Mucosa of rectum (tissue), 2 donors: ENCODE data around the gene ANO7.

Source experiments
- H3K27ac ChIP-seq, 2 donors: one replicate each; pipeline ENCODE4 v1.7.0; 2013; ENCODE audit warnings: inconsistent platforms in 2 of 2, low read depth in 2 of 2, low read length in 2 of 2
- H3K27me3 ChIP-seq, 2 donors: one replicate each; pipeline ENCODE4 v1.7.0; 2013; ENCODE audit warnings: low read length in 2 of 2; ENCODE audit not compliant: control insufficient read depth in 2 of 2, insufficient read depth in 2 of 2
- H3K36me3 ChIP-seq, 2 donors: one replicate each; pipeline ENCODE4 v1.7.0; 2013; ENCODE audit warnings: low read length in 2 of 2; ENCODE audit not compliant: control insufficient read depth in 2 of 2, insufficient read depth in 2 of 2
- H3K4me1 ChIP-seq, 2 donors: one replicate each; pipeline ENCODE4 v1.7.0; 2013; ENCODE audit warnings: low read length in 2 of 2, mild to moderate bottlenecking in 1 of 2; ENCODE audit not compliant: control insufficient read depth in 2 of 2, insufficient read depth in 2 of 2
- H3K4me3 ChIP-seq, 2 donors: one replicate each; pipeline ENCODE4 v1.7.0; 2013; ENCODE audit warnings: low read length in 2 of 2
- H3K9ac ChIP-seq, 2 donors: one replicate each; pipeline ENCODE4 v1.7.0; 2013; ENCODE audit warnings: low read length in 2 of 2, low read depth in 1 of 2, mild to moderate bottlenecking in 1 of 2
- H3K9me3 ChIP-seq, 2 donors: one replicate each; pipeline ENCODE4 v1.7.0; 2013; ENCODE audit warnings: low read length in 2 of 2; ENCODE audit not compliant: control insufficient read depth in 2 of 2
- donor health status: healthy.
- donor health status: Normal muscosa, but diverticular disease.

ANO7 gene

GRCh38 chr2:241234962-241235740 is 46.7 kb downstream of the ANO7 start:
- Histone ChIP-seq H3K27ac (no peak overlapping the region), H3K9ac (no peak overlapping the region), H3K4me3 (no peak overlapping the region), H3K4me1 (no peaks in the 10 kb centered on the region), H3K27me3 (no peaks in the 10 kb centered on the region), H3K36me3 (peaks cover 86 to 98% of the 10 kb centered on the region in 2 donors), H3K9me3 (no peaks in the 10 kb centered on the region)

GRCh38 chr2:241235859-241236593 is 47.5 kb downstream of the ANO7 start:
- Histone ChIP-seq H3K4me3 (no peak overlapping the region), H3K27me3 (no peaks in the 10 kb centered on the region), H3K36me3 (peaks cover 88 to 98% of the 10 kb centered on the region in 2 donors), H3K9ac (no peak overlapping the region), H3K9me3 (no peaks in the 10 kb centered on the region), H3K4me1 (no peaks in the 10 kb centered on the region), H3K27ac (no peak overlapping the region)

GRCh38 chr2:241237047-241237446 is 48.6 kb downstream of the ANO7 start:
- H3K9ac ChIP-seq = no peak overlapping the region
- no peaks in the 10 kb centered on the region for H3K27me3 ChIP-seq
- no peaks in the 10 kb centered on the region for H3K4me1 ChIP-seq
- no peak overlapping the region for H3K27ac ChIP-seq
- H3K9me3 ChIP-seq = no peaks in the 10 kb centered on the region
- peaks cover 85 to 96% of the 10 kb centered on the region in 2 donors for H3K36me3 ChIP-seq
- H3K4me3 ChIP-seq = no peak overlapping the region

- Histone ChIP-seq H3K36me3 (peaks cover 90 to 96% of the 10 kb centered on the region in 2 donors), H3K4me3 (no peak overlapping the region), H3K27ac (no peak overlapping the region), H3K9ac (no peak overlapping the region), H3K27me3 (no peaks in the 10 kb centered on the region), H3K4me1 (no peaks in the 10 kb centered on the region), H3K9me3 (no peaks in the 10 kb centered on the region)
Measured at GRCh38 chr2:241237949-241238371, 49.5 kb downstream of the ANO7 start.

- no peak overlapping the region for H3K9ac ChIP-seq
- H3K4me1 ChIP-seq = no peaks in the 10 kb centered on the region
- H3K36me3 ChIP-seq = peaks cover 90 to 96% of the 10 kb centered on the region in 2 donors
- no peak overlapping the region for H3K4me3 ChIP-seq
- H3K9me3 ChIP-seq = no peaks in the 10 kb centered on the region
- H3K27me3 ChIP-seq = no peaks in the 10 kb centered on the region
- no peak overlapping the region for H3K27ac ChIP-seq
Measured at GRCh38 chr2:241238693-241239198, 50.3 kb downstream of the ANO7 start.

- H3K27ac ChIP-seq = no peak overlapping the region
- H3K9me3 ChIP-seq = no peaks in the 10 kb centered on the region
- no peaks in the 10 kb centered on the region for H3K27me3 ChIP-seq
- no peaks in the 10 kb centered on the region for H3K4me1 ChIP-seq
- no peak overlapping the region for H3K9ac ChIP-seq
- no peak overlapping the region for H3K4me3 ChIP-seq
- H3K36me3 ChIP-seq = peaks cover 88 to 96% of the 10 kb centered on the region in 2 donors
Measured at GRCh38 chr2:241239552-241240202, 51.2 kb downstream of the ANO7 start.

GRCh38 chr2:241240320-241241004 is 52.0 kb downstream of the ANO7 start:
- no peak overlapping the region for H3K9ac ChIP-seq
- H3K27me3 ChIP-seq = no peaks in the 10 kb centered on the region
- peaks cover 82 to 92% of the 10 kb centered on the region in 2 donors for H3K36me3 ChIP-seq
- no peaks in the 10 kb centered on the region for H3K4me1 ChIP-seq
- no peak overlapping the region for H3K27ac ChIP-seq
- H3K4me3 ChIP-seq = no peak overlapping the region
- no peaks in the 10 kb centered on the region for H3K9me3 ChIP-seq

- H3K9me3 ChIP-seq = no peaks in the 10 kb centered on the region
- no peaks in the 10 kb centered on the region for H3K4me1 ChIP-seq
- no peak overlapping the region for H3K27ac ChIP-seq
- no peak overlapping the region for H3K9ac ChIP-seq
- no peak overlapping the region for H3K4me3 ChIP-seq
- H3K27me3 ChIP-seq = no peaks in the 10 kb centered on the region
- peaks cover 81 to 92% of the 10 kb centered on the region in 2 donors for H3K36me3 ChIP-seq
Measured at GRCh38 chr2:241241669-241242068, 53.2 kb downstream of the ANO7 start.

GRCh38 chr2:241242306-241242705 is 53.8 kb downstream of the ANO7 start:
- no peaks in the 10 kb centered on the region for H3K9me3 ChIP-seq
- H3K36me3 ChIP-seq = peaks cover 83 to 92% of the 10 kb centered on the region in 2 donors
- H3K27me3 ChIP-seq = no peaks in the 10 kb centered on the region
- H3K27ac ChIP-seq = no peak overlapping the region
- H3K9ac ChIP-seq = no peak overlapping the region
- H3K4me1 ChIP-seq = no peaks in the 10 kb centered on the region
- no peak overlapping the region for H3K4me3 ChIP-seq
